Sigmoid colon (tissue), 7 donors: ENCODE data around the gene DDO. TPM values are rescaled to one million over a fixed set of nuclear protein-coding genes. Genes with fewer than 3 reads are reported as not detected.
A peak's percentile ranks its signal among the peaks of the same experiment; 100 is the strongest.

Experiments
- DNase-seq: peaks from one replicate; pipeline ENCODE4 v3.0.0-alpha.2; 2019
- H3K27ac ChIP-seq, 4 donors: fragments of 200-600 bp; sonication (generic); one replicate each; pipeline ENCODE4 v1.5.1; 2016 to 2019; ENCODE audit warnings: mild to moderate bottlenecking in 1 of 4
- H3K27me3 ChIP-seq, 3 donors: fragments of 200-600 bp; sonication (generic); one replicate each; pipeline ENCODE4 v1.5.1; 2019; ENCODE audit warnings: mild to moderate bottlenecking in 1 of 3
- H3K36me3 ChIP-seq, 4 donors: fragments of 200-600 bp; sonication (generic); one replicate each; pipeline ENCODE4 v1.5.1; 2016 to 2019
- H3K4me1 ChIP-seq, 4 donors: fragments of 200-600 bp; sonication (generic); one replicate each; pipeline ENCODE4 v1.5.1; 2017 to 2019
- H3K4me3 ChIP-seq, 4 donors: fragments of 200-600 bp; sonication (generic); one replicate each; pipeline ENCODE4 v1.5.1; 2017 to 2019; ENCODE audit warnings: mild to moderate bottlenecking in 2 of 4, moderate library complexity in 1 of 4
- H3K9me3 ChIP-seq, 4 donors: fragments of 200-600 bp in 3 of 4; sonication (generic) in 3 of 4; one replicate each; pipeline versions ENCODE4 v1.5.1 to v1.6.1; 2013 to 2019
- EP300 ChIP-seq, 4 donors: sonication (generic); formaldehyde crosslinking; IDR thresholded peaks; one replicate each; pipeline ENCODE4 v1.6.1; 2017; ENCODE audit warnings: antibody characterized with exemption in 4 of 4
- POLR2A ChIP-seq, 2 donors: fragments of 450-650 bp; IDR thresholded peaks; one replicate each; pipeline ENCODE4 v1.6.1; 2016; ENCODE audit warnings: antibody characterized with exemption in 2 of 2, mild to moderate bottlenecking in 2 of 2, moderate library complexity in 2 of 2
- POLR2AphosphoS5 ChIP-seq, 4 donors: sonication (generic); formaldehyde crosslinking; IDR thresholded peaks; one replicate each; pipeline ENCODE4 v1.6.1; 2017; ENCODE audit warnings: antibody characterized with exemption in 4 of 4
- WGBS, 2 donors: extraction: QIAGEN DNeasy Blood & Tissue Kit; methylation state at CpG; one replicate each; pipeline ENCODE4 v1.1.7; 2013; 5-methylcytosine and 5-hydroxymethylcytosine counted together
- intact Hi-C: fragments of 100-400 bp; cut with DNase I; formaldehyde crosslinking; loops from one replicate; pipeline ENCODE4 v1.15.1; 2023
- polyA plus RNA-seq, 3 donors: library from polyadenylated mRNA; stranded (reverse); fragments of 200-250 nt; gene quantifications; one replicate each; pipeline ENCODE4 v1.2.3, GENCODE V29; 2013
- total RNA-seq, 4 donors: library from RNA; depleted of rRNA; stranded (reverse); fragments of >200 nt; gene quantifications; one replicate each; pipeline ENCODE4 v1.1.0, GENCODE V29; 2016
- TF ChIP-seq, protein P1 (sequence below), 4 experiments: fragments of 450-650 bp in 3 of 4; fragments of 200-600 bp in 1 of 4; IDR thresholded peaks; one replicate each; pipeline ENCODE4 v1.5.1; 2016 to 2019; ENCODE audit warnings: antibody characterized with exemption in 4 of 4, mild to moderate bottlenecking in 3 of 4, moderate library complexity in 2 of 4
- donor health status: healthy with polysubstance abuse.
- donor health status: Bipolar disorder and iron deficiency.
- donor health status: healthy.

Gene DDO
- total and polyA plus RNA-seq, 7 donors: 0.96 to 3.6 (median 2.2) TPM

- DNase-seq: no peak
- 69 to 86% methylated on average over 4 of the region's 4 CpGs for WGBS, 2 donors
- Histone ChIP-seq H3K27me3 (no peaks in the 10 kb centered on the region), H3K4me3 (no peak overlapping the region), H3K4me1 (peaks cover 0 to 16% (median 12%) of the 10 kb centered on the region in 4 donors), H3K27ac (peak overlapping the region in 1 of 4 donors; percentile 31), H3K36me3 (no peaks in the 10 kb centered on the region), H3K9me3 (no peaks in the 10 kb centered on the region)
- TF ChIP-seq, protein P1, sequence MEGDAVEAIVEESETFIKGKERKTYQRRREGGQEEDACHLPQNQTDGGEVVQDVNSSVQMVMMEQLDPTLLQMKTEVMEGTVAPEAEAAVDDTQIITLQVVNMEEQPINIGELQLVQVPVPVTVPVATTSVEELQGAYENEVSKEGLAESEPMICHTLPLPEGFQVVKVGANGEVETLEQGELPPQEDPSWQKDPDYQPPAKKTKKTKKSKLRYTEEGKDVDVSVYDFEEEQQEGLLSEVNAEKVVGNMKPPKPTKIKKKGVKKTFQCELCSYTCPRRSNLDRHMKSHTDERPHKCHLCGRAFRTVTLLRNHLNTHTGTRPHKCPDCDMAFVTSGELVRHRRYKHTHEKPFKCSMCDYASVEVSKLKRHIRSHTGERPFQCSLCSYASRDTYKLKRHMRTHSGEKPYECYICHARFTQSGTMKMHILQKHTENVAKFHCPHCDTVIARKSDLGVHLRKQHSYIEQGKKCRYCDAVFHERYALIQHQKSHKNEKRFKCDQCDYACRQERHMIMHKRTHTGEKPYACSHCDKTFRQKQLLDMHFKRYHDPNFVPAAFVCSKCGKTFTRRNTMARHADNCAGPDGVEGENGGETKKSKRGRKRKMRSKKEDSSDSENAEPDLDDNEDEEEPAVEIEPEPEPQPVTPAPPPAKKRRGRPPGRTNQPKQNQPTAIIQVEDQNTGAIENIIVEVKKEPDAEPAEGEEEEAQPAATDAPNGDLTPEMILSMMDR (IDR thresholded peaks at IDR 0.05): no peak
- TF ChIP-seq EP300 (IDR thresholded peaks at IDR 0.05) (no peak), POLR2AphosphoS5 (IDR thresholded peaks at IDR 0.05) (no peak), POLR2A (IDR thresholded peaks at IDR 0.05) (no peak)
- intact Hi-C loops: loop anchor here (10.0 kb wide), 1 partner anchor 690 kb away; no protein-coding TSS in a partner anchor
Measured at GRCh38 chr6:110395221-110395620, 20.2 kb downstream of the DDO start.

DNA sequence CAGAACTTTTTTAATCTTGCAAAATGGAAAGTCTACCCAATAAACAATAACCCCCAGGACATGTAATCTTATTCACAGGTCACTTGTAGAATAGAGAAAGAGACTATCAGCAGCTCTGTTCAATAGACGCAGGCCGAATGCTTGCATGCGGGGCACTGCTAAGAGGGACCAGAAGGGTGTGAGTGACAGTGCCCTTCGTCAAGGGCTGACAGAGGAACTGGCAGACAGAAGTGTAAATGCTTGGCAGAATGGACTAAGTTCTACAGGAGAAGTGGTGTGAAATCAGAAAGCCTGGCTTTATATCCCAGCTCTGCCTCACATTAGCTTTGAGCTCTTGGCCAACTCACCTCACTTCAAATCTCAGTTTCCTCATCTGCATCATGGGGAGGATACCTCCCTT is 21.0 kb downstream of the DDO start:
- TF ChIP-seq POLR2AphosphoS5 (IDR thresholded peaks at IDR 0.05) (no peak), EP300 (IDR thresholded peaks at IDR 0.05) (no peak)
- no peaks in the 10 kb centered on the region for H3K27me3 ChIP-seq
- no peaks in the 10 kb centered on the region for H3K9me3 ChIP-seq
- peaks cover 0 to 18% (median 14%) of the 10 kb centered on the region in 4 donors for H3K4me1 ChIP-seq
- no peak overlapping the region for H3K4me3 ChIP-seq
- WGBS, 2 donors: 93% methylated on average over 4 of the region's 4 CpGs
- DNase-seq: no peak
- intact Hi-C loops: loop anchor here (5.0 to 10.0 kb wide), 2 partner anchors 357 to 690 kb away; no protein-coding TSS in a partner anchor
- H3K36me3 ChIP-seq: no peaks in the 10 kb centered on the region
- no peak overlapping the region for H3K27ac ChIP-seq

- Histone ChIP-seq H3K27ac (no peak overlapping the region), H3K36me3 (no peaks in the 10 kb centered on the region), H3K4me3 (no peak overlapping the region), H3K27me3 (no peaks in the 10 kb centered on the region), H3K4me1 (peaks cover 0 to 13% (median 11%) of the 10 kb centered on the region in 4 donors), H3K9me3 (no peaks in the 10 kb centered on the region)
- 84 to 87% methylated on average over 9 of the region's 9 CpGs for WGBS, 2 donors
- TF ChIP-seq EP300 (IDR thresholded peaks at IDR 0.05) (no peak), POLR2AphosphoS5 (IDR thresholded peaks at IDR 0.05) (no peak), POLR2A (IDR thresholded peaks at IDR 0.05) (no peak)
- TF ChIP-seq, protein P1 (IDR thresholded peaks at IDR 0.05): no peak
- DNase-seq: no peak
- intact Hi-C loops: loop anchor here (5.0 to 10.0 kb wide), 2 partner anchors 355 to 688 kb away; no protein-coding TSS in a partner anchor
Measured at GRCh38 chr6:110392727-110393126, 22.6 kb downstream of the DDO start.

DNA sequence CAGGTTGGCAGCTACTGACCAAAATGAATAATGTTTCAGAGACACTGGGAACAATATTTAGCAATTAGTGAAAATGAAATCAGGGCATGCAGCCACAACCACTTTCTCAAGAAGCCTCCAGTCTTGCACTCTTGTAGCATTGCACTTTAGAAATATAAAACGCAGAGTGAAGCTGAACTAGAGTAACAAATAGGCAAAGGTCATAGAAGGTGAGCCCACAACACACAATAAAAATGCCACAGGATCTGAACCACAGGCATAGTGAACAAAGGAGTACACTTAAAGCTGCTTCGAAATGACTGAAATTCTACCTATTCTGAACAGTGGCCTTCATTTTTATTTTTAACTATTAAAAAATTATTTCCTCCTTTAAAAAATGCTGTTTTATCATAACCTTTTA is 25.0 kb downstream of the DDO start:
- H3K27me3 ChIP-seq: no peaks in the 10 kb centered on the region
- H3K4me3 ChIP-seq: no peak overlapping the region
- no peak for TF ChIP-seq POLR2AphosphoS5 (IDR thresholded peaks at IDR 0.05)
- no peak for TF ChIP-seq POLR2A (IDR thresholded peaks at IDR 0.05)
- no peak for TF ChIP-seq EP300 (IDR thresholded peaks at IDR 0.05)
- TF ChIP-seq, protein P1 (IDR thresholded peaks at IDR 0.05): no peak
- DNase-seq: no peak
- H3K36me3 ChIP-seq: no peaks in the 10 kb centered on the region
- WGBS, 2 donors: 14% methylated on average over 2 of the region's 2 CpGs
- peak overlapping the region in 3 of 4 donors; percentile 17 to 42 (median 23) for H3K27ac ChIP-seq
- no peaks in the 10 kb centered on the region for H3K9me3 ChIP-seq
- intact Hi-C loops: loop anchor here (5.0 to 10.0 kb wide), 2 partner anchors 353 to 686 kb away; no protein-coding TSS in a partner anchor
- H3K4me1 ChIP-seq: peaks cover 0 to 13% (median 11%) of the 10 kb centered on the region in 4 donors

DNA sequence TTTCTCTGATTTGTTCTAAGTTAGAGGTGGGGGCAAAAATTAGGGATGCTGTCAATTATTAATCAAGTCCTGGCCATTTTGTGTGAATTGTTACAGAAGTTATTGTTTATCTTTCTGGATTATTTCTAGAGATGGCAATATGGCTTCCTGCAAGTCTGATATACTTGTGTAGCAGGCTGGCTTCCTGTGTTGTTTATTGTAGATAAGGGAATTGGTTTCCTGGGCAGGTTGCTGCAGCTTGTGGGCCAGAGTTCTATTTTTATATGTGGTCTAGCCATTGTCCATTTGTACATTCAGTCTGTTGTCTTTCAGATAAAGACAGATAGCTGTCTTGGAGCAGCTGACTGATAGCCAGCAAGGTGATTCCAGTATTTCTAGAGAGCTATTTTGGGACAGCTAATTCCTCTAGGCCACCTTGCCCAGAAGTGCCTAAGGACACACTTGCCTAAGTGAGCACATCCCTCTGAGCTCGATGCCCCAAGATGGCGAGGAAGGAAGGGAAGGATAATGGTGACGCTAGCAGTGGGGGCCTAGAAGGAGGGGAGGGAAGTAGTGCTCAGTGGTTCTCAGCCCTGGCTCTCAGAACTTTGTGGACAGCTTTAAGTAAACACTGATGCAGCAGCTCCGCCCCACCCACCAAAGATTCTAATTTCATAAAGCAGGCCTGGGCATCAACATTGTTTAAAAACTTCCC is 25.5 kb downstream of the DDO start:
- no peaks in the 10 kb centered on the region for H3K36me3 ChIP-seq
- intact Hi-C loops: loop anchor here (2.0 to 10.0 kb wide), 3 partner anchors 25 to 685 kb away; no protein-coding TSS in a partner anchor
- H3K27me3 ChIP-seq: no peaks in the 10 kb centered on the region
- no peak for DNase-seq
- no peak for TF ChIP-seq POLR2A (IDR thresholded peaks at IDR 0.05)
- H3K4me3 ChIP-seq: no peak overlapping the region
- WGBS, 2 donors: 75 to 83% methylated on average over 4 of the region's 4 CpGs
- peak overlapping the region in 3 of 4 donors; percentile 17 to 42 (median 23) for H3K27ac ChIP-seq
- no peaks in the 10 kb centered on the region for H3K9me3 ChIP-seq
- H3K4me1 ChIP-seq: peaks cover 0 to 13% (median 11%) of the 10 kb centered on the region in 4 donors
